ENCODE measurements around the gene PRR5. TPM values are rescaled to one million over a fixed set of nuclear protein-coding genes. Genes with fewer than 3 reads are reported as not detected.
"Not testable (repeated sequence)": the region's sequence is repeated elsewhere in the genome, so short reads cannot be mapped to it uniquely, and the experiment has no call there.

The PRR5 gene
- 1.3 TPM in 2 replicates for polyA plus RNA-seq (2012; rRNA removed)
- 0.86 and 1.4 TPM in 2 replicates for polyA plus RNA-seq (2012; cell fraction: cytosol; rRNA removed)
- polyA plus RNA-seq (2012; cell fraction: nucleus; rRNA removed): 2.5 and 2.6 TPM in 2 replicates

GRCh38 chr22:44701824-44702478 is at the start of gene PRR5:
TSS of gene PRR5 (plus strand) at chr22:44702204. CDS start at chr22:44702475, 271 bp downstream.
- H4K20me1 ChIP-seq (ENCODE audit: insufficient read depth): no peaks in the 10 kb centered on the region
- no peaks in the 10 kb centered on the region for H3K9me3 ChIP-seq
- peak within 1 kb of the TSS; percentile 53 to 57 for H3K4me3 ChIP-seq (ENCODE audit: low read depth in 2 of 2, low read length in 1 of 2)
- peaks cover 14% of the 10 kb centered on the region; the same call in 1 of the 2 replicates for H3K27me3 ChIP-seq (ENCODE audit: insufficient read depth)
- no peaks in the 10 kb centered on the region for H3K36me3 ChIP-seq (replicated peaks in 1 of 2; ENCODE audit: control insufficient read depth in 1 of 2, insufficient read depth in 2 of 2, low read length in 1 of 2)
- H3K27ac ChIP-seq (ENCODE audit: low read depth in 2 of 2, low read length in 1 of 2): no peak within 1 kb of the TSS
- ChIA-PET CTCF (interaction anchor here (41.0 kb wide), 1 partner anchor 31 kb away, joined by 642 read pairs; no protein-coding TSS in a partner anchor), POLR2A (no interaction called here)
- H3K4me2 ChIP-seq: peak within 1 kb of the TSS; percentile 78; the same call in 1 of the 2 replicates
- 12% methylated on average over 20 of the region's 88 CpGs for WGBS (ENCODE audit: low lambda C conversion rate)
- peak within 1 kb of the TSS; percentile 72; the same call in 1 of the 2 replicates for H2AFZ ChIP-seq (ENCODE audit: low read depth)
- TF ChIP-seq CTCF (IDR thresholded peaks at IDR 0.05): no peak
- H3F3A ChIP-seq (replicated peaks; ENCODE audit: insufficient read depth): no peaks in the 10 kb centered on the region
- no peaks in the 10 kb centered on the region for H3K9me2 ChIP-seq
- peaks cover 0 to 5% of the 10 kb centered on the region in 2 experiments; a peak in 1 of 4 replicates for H3K4me1 ChIP-seq (ENCODE audit: control insufficient read depth in 1 of 2, insufficient read depth in 2 of 2, low read depth in 1 of 2, low read length in 1 of 2)
- no peaks in the 10 kb centered on the region for H3K79me2 ChIP-seq (ENCODE audit: insufficient read depth)
- peak; percentile 97 for DNase-seq
- no peak within 1 kb of the TSS for H3K9ac ChIP-seq

- H3K27ac ChIP-seq (ENCODE audit: low read depth in 2 of 2, low read length in 1 of 2); H3K9me3 ChIP-seq; H2AFZ ChIP-seq (ENCODE audit: low read depth); H3K4me2 ChIP-seq; POLR2A ChIA-PET; H3K9me2 ChIP-seq; H3K4me1 ChIP-seq (ENCODE audit: control insufficient read depth in 1 of 2, insufficient read depth in 2 of 2, low read depth in 1 of 2, low read length in 1 of 2); H4K20me1 ChIP-seq (ENCODE audit: insufficient read depth); H3K27me3 ChIP-seq (ENCODE audit: insufficient read depth); DNase-seq; H3K79me2 ChIP-seq (ENCODE audit: insufficient read depth); H3K4me3 ChIP-seq (ENCODE audit: low read depth in 2 of 2, low read length in 1 of 2); CTCF ChIA-PET; H3F3A ChIP-seq (replicated peaks; ENCODE audit: insufficient read depth); H3K36me3 ChIP-seq (replicated peaks in 1 of 2; ENCODE audit: control insufficient read depth in 1 of 2, insufficient read depth in 2 of 2, low read length in 1 of 2); H3K9ac ChIP-seq: not testable (repeated sequence)
- 5% methylated on average over 1 of the region's 1 CpG for WGBS (ENCODE audit: low lambda C conversion rate)
These were observed 49.1 kb upstream of the PRR5 start for GRCh38 chr22:44652866-44653265.

GRCh38 chr22:44658311-44658953 is 43.6 kb upstream of the PRR5 start:
- H3K9me3 ChIP-seq: no peaks in the 10 kb centered on the region
- peak; percentile 28 for DNase-seq
- 71% methylated on average over 7 of the region's 14 CpGs for WGBS (ENCODE audit: low lambda C conversion rate)
- H3K36me3 ChIP-seq (replicated peaks in 1 of 2; ENCODE audit: control insufficient read depth in 1 of 2, insufficient read depth in 2 of 2, low read length in 1 of 2): no peaks in the 10 kb centered on the region
- no peaks in the 10 kb centered on the region for H3K9me2 ChIP-seq
- CTCF ChIA-PET: interaction anchor here (1.3 to 2.3 kb wide), 3 partner anchors 12 to 77 kb away, joined by 3 to 8 read pairs (median 4); no protein-coding TSS in a partner anchor
- H3K4me1 ChIP-seq (ENCODE audit: control insufficient read depth in 1 of 2, insufficient read depth in 2 of 2, low read depth in 1 of 2, low read length in 1 of 2): peaks cover 0 to 16% of the 10 kb centered on the region in 2 experiments; a peak in 1 of 4 replicates
- no peaks in the 10 kb centered on the region for H3K79me2 ChIP-seq (ENCODE audit: insufficient read depth)
- no peaks in the 10 kb centered on the region; the same call in 1 of the 2 replicates for H3K27me3 ChIP-seq (ENCODE audit: insufficient read depth)
- POLR2A ChIA-PET: no interaction called here
- no peak overlapping the region for H3K4me2 ChIP-seq
- TF ChIP-seq TEAD4 (IDR thresholded peaks at IDR 0.05; ENCODE audit: borderline replicate concordance, insufficient read depth): no peak
- H3K9ac ChIP-seq: no peak overlapping the region
- H4K20me1 ChIP-seq (ENCODE audit: insufficient read depth): no peaks in the 10 kb centered on the region
- H3K4me3 ChIP-seq (ENCODE audit: low read depth in 2 of 2, low read length in 1 of 2): no peak overlapping the region
- no peak overlapping the region; a peak in 1 of 4 replicates for H3K27ac ChIP-seq (ENCODE audit: low read depth in 2 of 2, low read length in 1 of 2)
- H3F3A ChIP-seq (replicated peaks; ENCODE audit: insufficient read depth): no peaks in the 10 kb centered on the region
- H2AFZ ChIP-seq (ENCODE audit: low read depth): no peak overlapping the region
